GM18511 (cell line): Measurements from ENCODE around the gene KIR2DL3.
"Not testable (repeated sequence)": the region's sequence is repeated elsewhere in the genome, so short reads cannot be mapped to it uniquely, and the experiment has no call there.

ENCODE experiments used
- ATAC-seq: cut with Tn5 transposase; IDR thresholded peaks from one replicate; pipeline ENCODE4 v1.9.1; 2021; ENCODE audit warnings: mild to moderate bottlenecking, moderate library complexity; ENCODE audit not compliant: unreplicated experiment

Gene KIR2DL3

GRCh38 chr19:54741950-54742349 lies 3.6 kb downstream of the KIR2DL3 start:
- not testable (repeated sequence) for ATAC-seq

GRCh38 chr19:54744080-54744479 lies 5.8 kb downstream of the KIR2DL3 start:
- ATAC-seq: not testable (repeated sequence)

- not testable (repeated sequence) for ATAC-seq
Measured at GRCh38 chr19:54747614-54748322, 9.5 kb downstream of the KIR2DL3 start.

GRCh38 chr19:54750276-54750675 lies 12.0 kb downstream of the KIR2DL3 start:
- ATAC-seq: not testable (repeated sequence)

GRCh38 chr19:54756204-54757110 lies 18.1 kb downstream of the KIR2DL3 start:
- ATAC-seq: not testable (repeated sequence)

GRCh38 chr19:54758577-54758976 lies 20.3 kb downstream of the KIR2DL3 start:
- ATAC-seq: not testable (repeated sequence)

GRCh38 chr19:54764219-54764618 lies 25.9 kb downstream of the KIR2DL3 start:
- not testable (repeated sequence) for ATAC-seq

GRCh38 chr19:54766464-54766863 lies 28.2 kb downstream of the KIR2DL3 start:
- ATAC-seq: not testable (repeated sequence)

- not testable (repeated sequence) for ATAC-seq
Measured at GRCh38 chr19:54769646-54770045, 31.3 kb downstream of the KIR2DL3 start, which contains the start of gene KIR2DL1. Gene KIR2DL1 (plus strand): TSS chr19:54769793. CDS start chr19:54769851, 58 bp downstream.

GRCh38 chr19:54770511-54770910 lies 32.2 kb downstream of the KIR2DL3 start:
- ATAC-seq: not testable (repeated sequence)

- not testable (repeated sequence) for ATAC-seq
Measured at GRCh38 chr19:54771018-54771960, 33.0 kb downstream of the KIR2DL3 start.

GRCh38 chr19:54772666-54773065 lies 34.4 kb downstream of the KIR2DL3 start:
- not testable (repeated sequence) for ATAC-seq

GRCh38 chr19:54775095-54775815 lies 36.9 kb downstream of the KIR2DL3 start:
- not testable (repeated sequence) for ATAC-seq

GRCh38 chr19:54775830-54776229 lies 37.5 kb downstream of the KIR2DL3 start:
- ATAC-seq: not testable (repeated sequence)

GRCh38 chr19:54777851-54778250 lies 39.5 kb downstream of the KIR2DL3 start:
- not testable (repeated sequence) for ATAC-seq

GRCh38 chr19:54778896-54779295 lies 40.6 kb downstream of the KIR2DL3 start:
- not testable (repeated sequence) for ATAC-seq

- not testable (repeated sequence) for ATAC-seq
Measured at GRCh38 chr19:54782916-54783315, 44.6 kb downstream of the KIR2DL3 start.

- ATAC-seq: not testable (repeated sequence)
Measured at GRCh38 chr19:54786091-54786723, 47.9 kb downstream of the KIR2DL3 start.

- not testable (repeated sequence) for ATAC-seq
Measured at GRCh38 chr19:54788154-54788553, 49.8 kb downstream of the KIR2DL3 start.
